Esophagus muscularis mucosa (tissue), 4 donors: ENCODE measurements around the gene P2RX2.

Source experiments
- EP300 ChIP-seq: sonication (generic); formaldehyde crosslinking; IDR thresholded peaks from one replicate; pipeline ENCODE4 v1.6.1; 2017; ENCODE audit warnings: antibody characterized with exemption
- POLR2A ChIP-seq: fragments of 450-650 bp; IDR thresholded peaks from one replicate; pipeline ENCODE4 v1.6.1; 2017; ENCODE audit warnings: antibody characterized with exemption, moderate library complexity, mild to moderate bottlenecking, low read depth
- POLR2AphosphoS5 ChIP-seq, 2 donors: sonication (generic); formaldehyde crosslinking; IDR thresholded peaks; one replicate each; pipeline ENCODE4 v1.6.1; 2017; ENCODE audit warnings: antibody characterized with exemption in 2 of 2
- TF ChIP-seq, protein P1 (sequence below), 3 experiments: fragments of 200-600 bp in 2 of 3; fragments of 450-650 bp in 1 of 3; sonication (generic) in 2 of 3; IDR thresholded peaks; one replicate each; pipeline ENCODE4 v1.5.1; 2017 to 2019; ENCODE audit warnings: antibody characterized with exemption in 3 of 3, mild to moderate bottlenecking in 2 of 3, moderate library complexity in 1 of 3

DNA sequence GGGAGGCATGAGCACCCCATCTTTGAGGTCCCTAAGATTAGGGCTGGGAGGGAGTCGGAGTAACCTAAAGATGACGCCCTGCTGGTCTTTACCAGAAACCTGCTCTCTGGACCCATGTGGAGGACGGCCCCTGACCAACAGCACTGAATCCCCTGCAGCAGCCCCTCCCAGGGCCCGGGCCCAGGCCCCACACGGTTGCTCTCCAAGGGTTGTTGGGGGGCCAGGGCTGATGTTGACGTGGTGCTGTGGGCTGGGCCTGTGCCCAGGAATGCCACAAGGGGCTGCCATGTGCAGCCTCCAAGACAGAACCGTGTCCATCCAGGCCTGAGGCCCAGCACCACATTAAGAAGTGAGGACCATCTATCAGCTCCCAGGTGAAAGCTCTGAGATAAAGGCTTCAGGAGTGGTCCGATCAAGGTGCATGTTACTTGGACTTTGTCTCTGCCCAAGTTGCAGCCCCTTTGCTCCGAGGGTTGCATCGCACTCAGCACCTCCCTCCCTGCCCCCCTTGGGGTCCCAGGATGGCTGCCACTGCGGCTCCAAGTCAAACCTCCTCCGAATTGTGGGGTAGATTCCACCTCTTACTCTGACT, 37.8 kb upstream of the P2RX2 start:
- TF ChIP-seq, protein P1, sequence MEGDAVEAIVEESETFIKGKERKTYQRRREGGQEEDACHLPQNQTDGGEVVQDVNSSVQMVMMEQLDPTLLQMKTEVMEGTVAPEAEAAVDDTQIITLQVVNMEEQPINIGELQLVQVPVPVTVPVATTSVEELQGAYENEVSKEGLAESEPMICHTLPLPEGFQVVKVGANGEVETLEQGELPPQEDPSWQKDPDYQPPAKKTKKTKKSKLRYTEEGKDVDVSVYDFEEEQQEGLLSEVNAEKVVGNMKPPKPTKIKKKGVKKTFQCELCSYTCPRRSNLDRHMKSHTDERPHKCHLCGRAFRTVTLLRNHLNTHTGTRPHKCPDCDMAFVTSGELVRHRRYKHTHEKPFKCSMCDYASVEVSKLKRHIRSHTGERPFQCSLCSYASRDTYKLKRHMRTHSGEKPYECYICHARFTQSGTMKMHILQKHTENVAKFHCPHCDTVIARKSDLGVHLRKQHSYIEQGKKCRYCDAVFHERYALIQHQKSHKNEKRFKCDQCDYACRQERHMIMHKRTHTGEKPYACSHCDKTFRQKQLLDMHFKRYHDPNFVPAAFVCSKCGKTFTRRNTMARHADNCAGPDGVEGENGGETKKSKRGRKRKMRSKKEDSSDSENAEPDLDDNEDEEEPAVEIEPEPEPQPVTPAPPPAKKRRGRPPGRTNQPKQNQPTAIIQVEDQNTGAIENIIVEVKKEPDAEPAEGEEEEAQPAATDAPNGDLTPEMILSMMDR (IDR thresholded peaks at IDR 0.05): no peak
- TF ChIP-seq POLR2AphosphoS5 (IDR thresholded peaks at IDR 0.05): no peak
- TF ChIP-seq POLR2A: no peak
- no peak for TF ChIP-seq EP300
